ENCODE measurements around the gene C9orf153.
A peak's percentile ranks its signal among the peaks of the same experiment; 100 is the strongest.
"Not testable (repeated sequence)": the region's sequence is repeated elsewhere in the genome, so short reads cannot be mapped to it uniquely, and the experiment has no call there.

The C9orf153 gene

DNA sequence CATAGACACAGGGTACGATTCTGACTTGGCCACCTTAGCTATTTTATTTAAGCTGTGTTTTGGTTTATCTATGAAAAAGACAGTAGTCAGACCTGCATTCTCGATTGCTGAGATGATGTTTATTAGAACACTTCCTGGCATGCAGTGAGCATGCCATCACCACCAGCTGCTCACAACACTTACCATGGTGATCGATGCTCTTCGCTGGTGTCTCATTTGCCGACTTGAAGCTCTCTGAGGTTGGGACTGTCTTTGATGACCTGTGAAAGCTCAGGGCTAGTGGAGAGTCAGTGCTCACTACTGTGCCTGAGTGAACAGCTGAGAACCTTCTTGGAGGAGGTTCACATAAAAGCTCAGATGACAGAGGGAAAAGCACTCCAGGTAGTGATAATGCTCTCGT, 4.4 kb upstream of the C9orf153 start:
- no peak for DNase-seq (ENCODE audit: low read depth in 2 of 2)

DNA sequence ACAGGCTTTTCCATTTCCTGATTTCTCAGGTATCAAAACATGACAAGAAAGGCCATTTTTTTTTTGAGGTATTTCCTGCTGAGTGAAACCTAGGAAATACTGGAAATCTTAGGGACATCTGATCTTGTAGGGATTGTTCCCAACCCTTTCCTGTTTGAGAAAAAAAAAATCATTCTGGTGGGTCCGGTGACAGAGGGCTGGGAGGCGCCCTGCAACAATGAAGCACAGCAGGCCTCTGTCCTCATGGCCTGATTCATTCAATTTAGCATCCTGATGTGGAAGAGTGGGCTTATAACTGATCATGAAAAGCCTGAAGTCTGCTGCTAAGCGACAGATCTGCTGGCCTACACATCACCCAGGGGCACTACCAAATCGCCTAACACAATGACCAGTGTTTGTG, 3.0 kb upstream of the C9orf153 start:
- DNase-seq (ENCODE audit: low read depth in 2 of 2), result no peak

DNA sequence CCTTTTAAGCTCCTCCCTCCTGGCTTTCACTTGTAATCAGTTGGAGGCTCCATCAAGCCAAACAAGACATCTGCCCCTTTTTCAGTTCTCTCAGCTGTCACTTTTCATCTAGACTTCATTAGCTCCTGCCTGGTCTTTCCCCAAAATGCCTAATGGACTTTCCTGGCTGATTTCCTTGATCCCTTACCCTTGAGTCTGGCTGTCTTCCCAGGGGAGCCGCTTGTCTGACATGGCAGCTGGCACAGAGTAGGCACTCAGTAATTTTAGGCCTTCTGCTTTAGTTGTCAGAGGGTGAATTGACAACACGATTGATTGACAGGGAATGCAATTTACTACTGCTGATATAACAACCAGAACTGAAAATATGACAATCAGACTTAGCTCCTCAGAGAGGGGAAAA, 2.1 kb downstream of the C9orf153 start:
- no peak for DNase-seq (ENCODE audit: low read depth in 2 of 2)

DNA sequence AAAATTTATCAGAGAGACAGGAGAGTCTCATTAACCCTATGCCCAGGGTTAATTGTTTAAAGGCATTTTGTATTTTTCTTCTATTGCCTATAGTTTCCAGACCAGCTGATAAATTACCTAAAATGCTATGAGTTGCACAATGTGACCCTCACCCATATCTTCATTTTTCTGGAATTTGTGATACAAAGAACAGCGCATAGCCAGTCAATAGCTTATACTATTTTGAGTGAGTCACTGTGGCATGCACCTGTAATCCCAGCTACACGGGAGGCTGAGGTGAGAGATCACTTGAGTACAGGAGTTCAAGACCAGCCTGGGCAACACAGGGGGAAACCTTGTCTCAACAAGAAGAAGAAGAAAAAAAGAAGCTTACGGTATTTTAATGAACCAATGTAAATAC, 2.8 kb downstream of the C9orf153 start:
- DNase-seq (ENCODE audit: low read depth in 2 of 2), result no peak

DNA sequence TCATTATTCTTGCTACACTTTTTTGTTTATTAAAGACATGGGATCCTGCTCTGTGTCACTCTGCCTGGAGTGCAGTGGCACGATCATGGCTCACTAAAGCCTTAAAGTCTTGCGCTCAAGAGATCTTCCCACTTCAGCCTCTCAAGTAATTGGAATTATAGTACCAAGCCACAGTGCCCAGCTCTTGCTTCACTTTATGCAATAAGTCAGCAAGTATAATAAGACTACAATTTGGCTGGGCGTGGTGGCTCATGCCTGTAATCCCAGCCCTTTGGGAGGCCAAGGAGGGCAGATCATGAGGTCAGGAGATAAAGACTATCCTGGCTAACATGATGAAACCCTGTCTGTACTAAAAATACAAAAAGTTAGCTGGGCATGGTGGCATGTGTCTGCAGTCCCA, 5.9 kb downstream of the C9orf153 start:
- DNase-seq (ENCODE audit: low read depth in 2 of 2), result no peak

DNA sequence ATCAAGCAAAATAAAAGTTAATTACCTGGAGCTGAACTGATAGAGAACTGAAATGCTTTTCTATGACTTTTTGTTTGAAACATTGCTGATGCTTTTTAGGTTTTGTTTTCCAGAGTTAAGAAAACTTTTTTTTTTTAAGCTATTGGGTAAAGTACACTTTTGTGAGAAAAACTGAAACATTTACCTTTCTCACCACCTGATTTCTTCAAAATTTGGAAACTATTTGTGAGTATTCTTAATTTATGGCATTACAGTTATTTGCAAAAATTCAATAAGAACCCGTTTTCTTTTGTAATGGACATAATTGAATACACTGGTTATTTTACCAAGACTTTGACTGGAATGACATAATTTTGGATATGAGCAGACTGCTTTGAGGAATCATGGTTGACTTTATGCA, 6.6 kb downstream of the C9orf153 start:
- DNase-seq (ENCODE audit: low read depth in 2 of 2), result no peak

DNA sequence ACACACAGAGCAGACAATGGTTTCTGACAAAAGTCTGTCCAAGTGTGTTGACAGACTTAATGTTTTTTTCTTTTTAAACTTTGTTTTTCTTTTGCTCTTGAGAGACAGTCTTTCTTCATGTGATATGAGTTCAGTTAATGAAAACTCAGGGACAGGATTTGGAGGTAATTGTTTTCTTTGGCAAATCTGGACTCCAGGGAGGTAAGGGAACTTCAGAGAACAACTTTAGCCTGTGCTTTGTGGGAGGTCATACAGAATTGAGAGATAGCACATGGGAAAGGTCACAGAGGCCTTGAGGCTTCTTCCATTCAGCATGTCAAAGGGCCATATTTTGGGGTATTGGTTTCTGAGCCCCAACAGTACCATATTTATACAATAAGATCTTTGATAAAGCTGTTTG, 9.3 kb downstream of the C9orf153 start:
- DNase-seq (ENCODE audit: low read depth in 2 of 2), result no peak

DNA sequence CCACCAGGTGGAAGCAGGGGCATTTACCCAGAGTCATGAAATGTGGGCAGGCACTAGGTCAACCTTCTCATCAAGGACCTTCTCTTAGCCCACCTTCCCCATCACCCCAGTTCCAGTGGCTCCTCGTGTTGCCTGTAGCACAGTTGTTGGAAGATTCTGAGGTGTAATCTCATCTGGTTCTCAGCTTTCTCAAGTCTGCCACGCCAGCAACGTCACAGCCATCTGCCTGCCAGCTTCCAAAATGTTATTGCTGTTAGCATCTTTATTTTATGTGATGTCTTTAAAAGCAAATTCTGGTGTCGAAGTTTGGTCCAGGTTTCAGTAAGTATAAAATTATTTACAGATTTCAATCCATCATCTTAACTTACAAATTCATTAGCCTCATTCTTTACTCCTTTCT, 10.7 kb downstream of the C9orf153 start:
- no peak for DNase-seq (ENCODE audit: low read depth in 2 of 2)

DNA sequence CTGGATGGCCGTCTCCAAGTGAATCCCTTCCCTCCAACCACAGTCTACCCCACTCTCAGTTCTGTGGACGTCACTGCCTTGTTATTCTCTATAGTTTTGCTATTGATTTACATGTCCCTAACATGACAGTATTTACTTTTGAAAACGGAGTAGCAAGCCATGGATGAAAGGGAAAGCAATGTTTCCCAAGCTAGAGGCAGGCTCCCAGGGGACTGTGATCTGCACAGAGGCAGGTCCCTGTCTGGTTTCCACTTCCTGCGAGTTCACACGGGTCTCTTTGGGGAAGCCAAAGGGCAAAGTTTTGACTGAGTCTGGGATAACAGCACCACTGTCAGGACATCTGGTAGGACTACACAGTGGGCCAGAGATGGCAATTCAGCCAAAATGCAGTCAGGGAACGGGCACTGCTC, 12.7 kb downstream of the C9orf153 start:
- DNase-seq (ENCODE audit: low read depth in 2 of 2), result no peak

DNA sequence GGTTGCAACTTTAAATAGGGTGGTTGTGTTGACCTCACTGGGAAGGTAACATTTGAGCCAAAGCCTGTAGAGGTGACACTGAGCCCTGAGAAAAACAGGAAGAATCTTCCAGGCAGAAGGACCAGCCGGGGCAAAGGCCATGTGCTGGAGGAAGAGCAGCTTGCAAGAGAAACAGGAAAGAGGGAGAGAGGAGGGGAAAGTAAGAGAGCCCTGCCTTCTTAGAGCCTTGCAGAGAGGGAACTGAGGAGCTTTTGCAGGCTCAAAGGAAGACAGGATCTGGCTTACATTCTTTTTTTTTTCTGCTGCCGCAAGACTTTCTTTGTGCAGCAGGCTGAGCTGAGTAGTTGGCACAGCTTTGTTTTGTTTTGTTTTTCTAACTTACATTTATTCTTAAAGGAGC, 17.4 kb downstream of the C9orf153 start:
- no peak for DNase-seq (ENCODE audit: low read depth in 2 of 2)

DNA sequence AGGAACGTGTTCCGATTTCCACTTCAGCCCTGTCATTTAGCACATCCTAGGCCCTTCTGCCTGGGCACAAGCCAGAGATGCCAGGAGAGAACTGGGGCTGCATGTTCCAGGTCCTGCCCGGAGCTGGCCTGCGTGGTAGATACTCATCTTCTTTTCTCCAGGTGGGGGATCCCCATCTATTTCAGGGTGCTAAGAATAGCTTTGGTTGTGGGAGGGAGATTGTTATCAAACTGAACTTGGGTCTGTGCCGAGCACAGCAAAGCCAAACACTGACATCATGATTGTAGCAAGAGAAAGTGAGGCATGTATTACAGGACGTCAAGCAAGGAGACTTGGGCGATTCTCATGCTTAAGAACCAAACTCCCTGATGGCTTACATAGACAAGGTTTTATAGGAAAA, 18.2 kb downstream of the C9orf153 start:
- no peak for DNase-seq (ENCODE audit: low read depth in 2 of 2)

DNA sequence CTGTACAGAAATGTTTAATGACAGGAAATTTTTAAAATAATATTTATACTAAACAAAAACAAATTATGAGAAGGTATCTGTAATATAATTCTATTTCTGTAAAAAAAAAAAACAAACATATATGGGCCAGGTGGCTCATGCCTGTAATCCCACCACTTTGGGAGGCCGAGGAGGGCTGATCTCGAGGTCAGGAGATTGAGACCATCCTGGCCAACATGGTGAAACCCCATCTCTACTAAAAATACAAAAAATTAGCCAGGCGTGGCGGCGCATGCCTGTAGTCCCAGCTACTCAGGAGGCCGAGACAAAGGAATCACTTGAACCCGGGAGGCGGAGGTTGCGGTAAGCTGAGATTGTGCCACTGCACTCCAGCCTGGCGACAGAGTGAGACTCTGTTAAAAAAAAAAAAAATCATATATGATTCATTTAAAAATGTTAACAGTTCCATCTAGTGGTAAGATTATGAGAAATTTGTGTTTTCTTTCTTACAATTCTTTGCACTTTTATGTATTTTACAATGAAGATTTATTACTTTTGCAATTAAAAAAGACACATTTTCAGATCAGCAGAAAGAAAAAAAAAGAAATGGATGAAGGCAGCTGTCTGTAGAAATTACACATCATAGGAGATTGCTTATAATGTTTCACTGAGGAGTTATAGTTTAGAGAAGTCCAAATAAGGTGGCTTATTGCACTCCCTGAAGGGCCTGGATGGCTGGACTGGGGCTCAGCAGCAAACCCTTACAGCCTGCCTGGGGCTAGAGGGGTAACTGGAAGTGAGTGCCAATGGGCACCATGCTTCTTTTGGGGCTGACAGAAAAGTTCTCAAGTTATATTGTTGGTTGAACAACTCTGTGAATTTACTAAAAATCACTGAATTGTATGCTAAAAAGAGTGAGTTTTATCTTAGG, 20.3 kb downstream of the C9orf153 start:
- DNase-seq (ENCODE audit: low read depth in 2 of 2), result no peak

DNA sequence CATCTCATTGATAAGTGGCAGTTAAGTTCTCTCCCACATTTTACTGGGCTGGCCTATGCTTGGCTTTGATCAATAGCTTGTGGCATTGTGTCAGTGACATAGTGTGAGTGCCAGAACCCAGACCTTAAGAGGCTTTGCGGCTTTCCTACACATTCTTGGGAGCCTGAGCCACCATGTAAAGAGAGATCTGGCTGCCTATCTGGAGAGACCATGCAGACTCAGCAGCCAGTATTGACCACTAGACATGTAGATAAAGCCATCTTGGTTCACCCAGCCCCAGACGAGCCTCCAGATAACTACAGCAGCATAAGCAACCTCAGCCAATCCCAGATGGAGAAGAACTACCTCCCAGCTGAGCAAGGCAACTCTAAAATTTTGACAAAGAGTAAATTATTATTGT, 28.6 kb downstream of the C9orf153 start:
- no peak for DNase-seq (ENCODE audit: low read depth in 2 of 2)

DNA sequence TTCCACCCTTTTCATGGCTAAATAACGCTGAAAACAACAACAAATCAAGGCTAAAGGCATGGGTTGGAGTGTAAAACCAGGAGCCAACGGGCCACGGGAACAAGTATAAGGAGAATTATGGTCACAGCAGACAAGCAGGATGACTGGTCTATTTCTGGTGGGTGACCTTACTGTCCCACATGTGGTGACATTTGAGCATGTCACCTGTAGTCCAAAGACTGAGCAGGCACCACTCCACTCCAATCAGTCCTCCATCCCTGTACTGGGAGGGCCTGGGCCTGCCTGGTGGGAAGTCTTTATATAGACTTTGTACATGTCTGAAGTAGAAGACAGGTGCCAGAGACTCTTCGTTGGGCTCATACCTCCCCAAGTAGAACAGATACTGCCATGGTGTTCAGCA, 36.8 kb downstream of the C9orf153 start:
- no peak for DNase-seq (ENCODE audit: low read depth in 2 of 2)

DNA sequence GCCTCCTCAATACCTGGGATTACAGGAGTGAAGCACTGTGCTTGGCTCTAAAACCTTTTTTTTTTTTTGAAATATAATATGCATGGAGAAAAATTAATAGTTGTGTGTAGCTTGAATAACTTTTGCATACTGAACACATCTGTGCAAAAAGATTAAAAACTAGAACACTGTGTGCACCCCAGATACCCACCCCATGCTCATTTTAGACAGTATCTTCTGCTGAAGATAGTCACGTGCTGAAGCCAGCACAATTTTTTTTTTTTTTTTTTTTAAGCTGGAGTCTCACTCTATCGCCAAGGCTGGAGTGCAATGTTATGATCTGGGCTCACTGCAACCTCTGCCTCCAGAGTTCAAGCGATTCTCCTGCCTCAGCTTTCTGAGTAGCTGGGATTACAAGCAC, 39.9 kb downstream of the C9orf153 start:
- no peak for DNase-seq (ENCODE audit: low read depth in 2 of 2)

DNA sequence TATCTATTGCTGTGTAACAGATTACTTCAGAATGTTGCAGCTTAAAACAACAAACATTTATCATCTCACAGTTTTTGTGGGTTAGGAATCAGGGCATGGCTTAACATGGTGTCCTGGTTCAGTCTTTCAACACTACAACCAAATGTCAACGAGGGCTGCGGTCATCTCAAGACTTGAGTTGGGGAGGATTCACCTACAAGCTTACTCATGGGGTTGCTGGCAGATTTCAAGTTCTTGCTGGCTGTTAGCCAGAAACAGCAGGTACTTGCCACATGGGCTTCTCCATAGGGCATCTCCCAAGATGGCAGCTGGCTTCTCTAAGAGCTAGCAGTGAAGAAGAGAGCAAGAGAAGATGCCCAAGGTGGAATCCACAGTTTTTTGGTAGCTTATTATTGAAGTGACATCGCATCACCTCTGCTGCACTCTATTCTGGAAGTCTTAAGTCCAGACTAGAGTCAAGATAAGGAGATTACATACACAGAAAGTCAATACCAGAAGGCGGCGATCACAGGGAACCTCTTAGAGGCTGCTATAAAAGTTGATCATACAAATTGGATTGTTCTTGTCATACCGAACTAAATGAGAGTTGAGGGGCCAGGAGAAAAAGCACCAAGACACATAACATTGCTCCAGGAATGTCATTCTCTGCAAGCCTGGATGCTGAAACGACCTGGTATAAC, 42.2 kb downstream of the C9orf153 start:
- no peak for DNase-seq (ENCODE audit: low read depth in 2 of 2)

DNA sequence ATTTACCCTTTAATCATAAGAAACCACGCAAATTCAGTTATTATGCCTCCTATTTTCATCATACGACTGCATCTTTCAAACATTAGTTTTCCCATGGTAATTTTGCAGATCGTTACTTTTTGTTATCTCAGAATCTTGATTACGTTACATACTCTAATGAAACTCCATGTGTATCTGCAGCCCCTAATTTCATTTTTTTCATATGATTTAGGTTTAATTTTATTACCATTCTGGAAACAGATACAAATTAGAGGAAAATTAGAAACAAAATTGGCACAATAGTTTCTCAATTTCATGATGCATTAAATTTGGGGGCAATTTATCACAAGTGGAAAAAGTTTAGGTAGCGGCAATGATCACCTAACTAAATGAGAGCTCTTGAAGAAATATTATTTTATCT, 52.3 kb downstream of the C9orf153 start:
- no peak for DNase-seq (ENCODE audit: low read depth in 2 of 2)

DNA sequence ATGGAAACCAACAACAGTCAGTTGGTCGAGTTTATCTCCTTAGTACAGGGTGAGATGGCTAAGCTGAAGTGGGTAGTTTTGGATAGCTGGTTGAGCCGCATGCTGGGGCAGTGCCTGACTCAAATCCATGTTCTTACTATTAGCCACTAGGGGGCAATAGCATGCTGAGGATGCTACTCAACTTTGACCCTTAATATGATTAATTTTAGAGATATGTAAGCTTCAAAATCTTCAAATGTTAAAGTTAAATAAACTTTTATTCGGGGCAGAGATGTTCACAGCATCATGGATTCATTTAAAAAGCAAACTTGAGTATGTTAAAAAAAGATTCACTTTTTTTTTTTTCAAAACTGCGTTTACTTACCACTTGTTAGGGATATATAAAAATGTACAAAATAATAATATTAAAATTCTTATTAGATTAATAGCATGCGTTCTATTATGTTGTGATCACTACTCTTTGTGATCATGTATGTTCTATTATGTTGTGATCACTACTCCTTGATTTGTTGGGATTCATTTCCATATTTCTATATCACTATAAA, 57.0 kb downstream of the C9orf153 start:
- DNase-seq (ENCODE audit: low read depth in 2 of 2), result peak in 1 of 2 donors; percentile 6

DNA sequence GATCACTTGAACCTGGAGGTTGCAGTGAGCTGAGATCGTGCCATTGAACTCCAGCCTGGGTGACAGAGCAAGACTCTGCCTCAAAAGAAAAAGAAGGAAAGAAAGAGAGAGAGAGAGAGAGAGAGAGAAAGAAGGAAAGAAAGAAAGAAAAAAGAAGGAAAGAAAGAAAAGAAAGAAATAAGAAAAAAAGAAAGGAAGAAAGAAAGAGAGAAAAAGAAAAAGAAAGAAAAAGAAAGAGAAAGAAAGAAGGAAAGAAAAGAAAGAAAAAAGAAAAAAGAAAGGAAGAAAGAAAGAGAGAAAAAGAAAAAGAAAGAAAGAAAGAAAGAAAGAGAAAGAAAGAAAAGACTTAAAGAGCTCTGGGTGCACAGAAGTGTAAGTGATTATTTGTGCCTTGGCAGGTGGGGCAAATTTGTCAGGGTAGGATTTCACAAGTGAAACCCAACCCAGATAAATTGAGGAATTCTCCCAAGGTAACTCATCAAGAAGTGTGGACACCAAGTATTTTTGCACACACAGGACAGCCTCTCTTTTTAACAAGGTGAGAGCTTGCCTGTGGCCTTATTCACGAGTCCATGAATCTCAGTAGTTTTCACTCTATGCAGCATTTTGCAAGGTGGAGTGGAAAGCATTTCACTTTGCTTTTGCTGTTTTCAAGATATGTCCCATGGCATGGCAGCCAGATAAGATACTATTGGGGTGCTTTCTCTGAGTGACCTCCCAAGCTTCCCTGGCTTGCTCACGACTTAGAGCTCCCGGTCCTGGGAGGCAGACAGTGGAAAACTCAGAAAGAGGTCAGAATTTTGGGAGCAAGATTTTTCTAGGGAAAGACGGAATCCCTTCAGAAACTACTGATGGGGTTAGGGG, 57.8 kb downstream of the C9orf153 start:
- DNase-seq (ENCODE audit: low read depth in 2 of 2), result no peak

DNA sequence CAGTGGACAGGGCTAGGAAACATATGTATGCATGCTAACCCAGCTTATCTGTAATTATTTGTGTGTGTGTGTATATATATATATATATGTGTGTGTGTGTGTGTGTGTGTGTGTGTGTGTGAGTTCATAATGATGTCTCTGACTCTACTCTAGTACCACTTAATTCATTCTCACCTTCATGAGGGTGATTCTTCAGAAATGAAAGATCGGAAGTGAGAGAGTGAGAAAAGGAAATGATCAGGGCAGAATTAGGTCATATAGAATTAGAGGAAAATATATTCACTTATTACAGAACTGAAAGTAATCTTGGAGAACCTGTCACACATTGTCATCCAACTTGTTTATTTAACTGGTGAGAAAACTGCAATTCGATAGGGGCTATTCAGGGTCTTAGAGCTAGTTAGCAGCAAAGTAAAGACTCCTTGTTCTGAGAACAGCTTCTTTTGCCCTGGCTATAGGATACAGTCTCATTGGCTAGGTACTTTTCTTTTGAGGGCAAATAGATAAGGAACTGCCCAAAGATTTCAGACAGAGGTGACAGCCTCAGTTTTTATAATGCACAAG, 58.8 kb downstream of the C9orf153 start:
- DNase-seq (ENCODE audit: low read depth in 2 of 2), result no peak

DNA sequence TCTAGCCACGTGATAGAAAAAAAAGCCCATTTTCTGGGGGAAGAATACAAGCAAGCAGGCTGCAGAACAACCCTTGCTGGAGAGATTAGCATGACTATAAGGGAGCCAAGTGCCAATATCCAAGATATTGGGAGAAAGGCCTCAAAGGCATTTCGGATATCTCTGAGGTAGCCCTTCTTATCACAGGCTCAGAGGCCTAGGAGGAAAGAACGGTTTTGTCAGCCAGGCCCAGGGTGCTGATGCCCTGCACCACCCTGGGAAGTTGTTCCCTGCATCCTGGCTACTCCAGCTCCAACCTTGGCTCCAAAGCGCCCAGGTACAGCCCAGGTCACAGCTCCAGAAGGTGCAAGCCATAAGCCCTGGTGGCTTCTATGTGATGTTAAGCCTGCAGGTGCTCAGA, 66.4 kb downstream of the C9orf153 start:
- DNase-seq (ENCODE audit: low read depth in 2 of 2), result no peak

DNA sequence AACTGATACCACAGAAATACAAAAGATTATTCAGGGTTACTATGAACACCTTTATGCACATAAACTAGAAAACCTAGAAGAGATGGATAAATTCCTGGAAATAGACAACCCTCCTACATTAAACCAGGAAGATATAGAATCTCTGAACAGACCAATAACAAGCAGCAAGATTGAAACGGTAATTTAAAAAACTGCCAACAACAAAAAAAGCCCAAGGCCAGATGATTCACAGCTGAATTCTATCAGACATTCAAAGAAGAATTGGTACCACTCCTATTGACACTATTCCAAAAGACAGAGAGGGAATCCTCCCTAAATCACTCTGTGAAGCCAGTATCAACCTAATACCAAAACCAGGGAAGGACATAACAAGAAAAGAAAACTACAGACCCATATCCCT, 68.8 kb downstream of the C9orf153 start:
- not testable (repeated sequence) for DNase-seq (ENCODE audit: low read depth in 2 of 2)

Data from stimulated activated CD8-positive, alpha-beta memory T cell treated with anti-CD3 and anti-CD28 coated beads, Interleukin-15, amount 100 ng/mL, for 48 hours (primary cell).